T-helper 2 cell treated with Interferon-gamma antibody and Interleukin-4, amounts not matched to agents 100 ng/mL and 5 ng/mL, for 36 hours (primary cell): Measurements from ENCODE around the gene TEAD2. TPM values are rescaled to one million over a fixed set of nuclear protein-coding genes. Genes with fewer than 3 reads are reported as not detected.

ENCODE experiments used
- intact Hi-C: fragments of 100-400 bp; cut with micrococcal nuclease; formaldehyde crosslinking; loops from one replicate; pipeline ENCODE4 v1.15.1; 2023
- total RNA-seq: library from RNA; stranded (reverse); gene quantifications from 2 replicates; pipeline ENCODE4 v1.2.3, GENCODE V29; 2022

Gene TEAD2
- total RNA-seq, 1 donor from 2014 or later: not detected

GRCh38 chr19:49295208-49295880, 66.9 kb downstream of the TEAD2 start:
- intact Hi-C loops: no loop called here

DNA sequence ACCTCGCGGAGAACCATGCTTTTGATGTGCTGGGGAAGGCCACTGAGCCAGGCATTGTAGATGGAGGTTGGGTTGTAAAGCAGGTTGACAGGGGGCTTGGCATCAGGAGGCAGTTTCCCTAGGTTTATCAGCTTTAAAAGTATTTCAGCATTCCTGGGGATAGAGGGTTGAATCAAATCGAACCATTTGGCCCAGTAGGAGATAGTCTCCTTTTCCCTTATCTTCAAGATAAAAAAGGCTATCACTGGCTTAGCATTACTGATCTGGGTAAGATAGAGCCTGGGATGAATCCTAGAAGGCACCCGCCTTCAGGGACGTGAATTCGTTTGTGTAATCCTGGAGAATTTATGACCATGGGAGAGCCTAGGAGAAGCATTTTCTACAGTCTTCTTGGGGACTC, 67.8 kb downstream of the TEAD2 start:
- intact Hi-C loops: no loop called here

Other genes starting within 250 kb of the TEAD2 start
- gene LIN7B, start 248.0 kb downstream of the TEAD2 start, total RNA-seq: 2.8 and 4.2 TPM in 2 replicates
- 0.61 and 0.68 TPM in 2 replicates for gene C19orf73, start 243.3 kb downstream of the TEAD2 start, total RNA-seq
- 1.3 and 1.5 TPM in 2 replicates for gene PPFIA3, start 242.9 kb downstream of the TEAD2 start, total RNA-seq
- not detected in 2 replicates for gene HRC, start 207.0 kb downstream of the TEAD2 start, total RNA-seq
- 0.43 and 1.1 TPM in 2 replicates for gene TRPM4, start 204.6 kb downstream of the TEAD2 start, total RNA-seq
- 3.5 and 3.8 TPM in 2 replicates for gene SLC6A16, start 37.2 kb downstream of the TEAD2 start, total RNA-seq
- 213 and 221 TPM in 2 replicates for gene CD37, start 27.0 kb downstream of the TEAD2 start, total RNA-seq
- gene DKKL1, start 1.5 kb upstream of the TEAD2 start, total RNA-seq: not detected in 2 replicates
- 0.23 and 0.43 TPM in 2 replicates for gene KASH5, start 25.8 kb upstream of the TEAD2 start, total RNA-seq
- not detected in 2 replicates for gene PTH2, start 61.0 kb upstream of the TEAD2 start, total RNA-seq
- not detected in 2 replicates for gene GFY, start 63.0 kb upstream of the TEAD2 start, total RNA-seq
- gene SLC17A7, start 79.1 kb upstream of the TEAD2 start, total RNA-seq: 0.07 and 0.09 TPM in 2 replicates
- gene PIH1D1, start 89.4 kb upstream of the TEAD2 start, total RNA-seq: 146 and 150 TPM in 2 replicates
- 45.5 and 47.5 TPM in 2 replicates for gene ALDH16A1, start 90.8 kb upstream of the TEAD2 start, total RNA-seq
- gene FLT3LG, start 111.8 kb upstream of the TEAD2 start, total RNA-seq: 271 and 275 TPM in 2 replicates
- 2,471 and 2,495 TPM in 2 replicates for gene RPL13A, start 125.2 kb upstream of the TEAD2 start, total RNA-seq
- 2,021 and 2,052 TPM in 2 replicates for gene RPS11, start 134.0 kb upstream of the TEAD2 start, total RNA-seq
- gene FCGRT, start 150.2 kb upstream of the TEAD2 start, total RNA-seq: 7.4 and 8.5 TPM in 2 replicates
- 3.0 and 3.9 TPM in 2 replicates for gene RCN3, start 165.6 kb upstream of the TEAD2 start, total RNA-seq
- gene NOSIP, start 218.1 kb upstream of the TEAD2 start, total RNA-seq: 172 and 174 TPM in 2 replicates
- 0.82 and 1.1 TPM in 2 replicates for gene PRRG2, start 218.9 kb upstream of the TEAD2 start, total RNA-seq
- gene PRR12, start 228.8 kb upstream of the TEAD2 start, total RNA-seq: 42.0 and 43.3 TPM in 2 replicates